Caco-2 (cell line): ENCODE results near the gene LDLRAD3. TPM values are rescaled to one million over a fixed set of nuclear protein-coding genes. Genes with fewer than 3 reads are reported as not detected.
A peak's percentile ranks its signal among the peaks of the same experiment; 100 is the strongest.

ENCODE experiments used
- BruUV-seq: library from RNA; stranded (reverse); fragments of 400-500 nt; replicated peaks from 2 replicates; lab custom pipeline; 2021; lab: Mats Ljungman, UMichigan
- CTCF ChIA-PET: fragments of 300-600 bp; sonication (Branson Sonifier 250); formaldehyde crosslinking; loops from one replicate; lab custom pipeline; 2022; ENCODE audit warnings: antibody characterized with exemption; lab: Charles Lee
- POLR2A ChIA-PET: fragments of 300-600 bp; sonication (Branson Sonifier 250); formaldehyde crosslinking; loops from one replicate; lab custom pipeline; 2022; ENCODE audit warnings: antibody characterized with exemption; lab: Charles Lee
- DNase-seq, 2 experiments: peaks; one replicate each; pipeline versions ENCODE4 v3.0.0 to v3.0.0-alpha.2; 2020 to 2022
- H3K27me3 ChIP-seq: replicated peaks from 2 replicates; pipeline ENCODE4 v1.6.0; 2011; ENCODE audit warnings: low read length; ENCODE audit not compliant: control insufficient read depth, insufficient read depth
- H3K36me3 ChIP-seq: 2 replicates; pipeline ENCODE4 v1.5.1; 2011; ENCODE audit warnings: low read length; ENCODE audit not compliant: control insufficient read depth, insufficient read depth
- H3K4me1 ChIP-seq: fragments of 250-450 bp; sonication (Bioruptor Pico); 2 replicates; pipeline ENCODE4 v1.5.1; 2020; ENCODE audit warnings: mild to moderate bottlenecking
- H3K4me3 ChIP-seq: 2 replicates; pipeline ENCODE4 v1.5.1; 2011; ENCODE audit warnings: low read depth, mild to moderate bottlenecking, control low read depth, low read length
- H3K9me3 ChIP-seq: fragments of 250-450 bp; sonication (Bioruptor Pico); 2 replicates; pipeline ENCODE4 v1.5.1; 2020; ENCODE audit warnings: mild to moderate bottlenecking, moderate library complexity
- H3K27ac Mint-ChIP-seq: one replicate; pipeline ENCODE4 v1.8.0; 2022; ENCODE audit warnings: mixed read lengths; ENCODE audit not compliant: unreplicated experiment
- H3K27me3 Mint-ChIP-seq: one replicate; pipeline ENCODE4 v1.8.0; 2022; ENCODE audit warnings: mixed read lengths; ENCODE audit not compliant: insufficient read depth, unreplicated experiment
- H3K36me3 Mint-ChIP-seq: one replicate; pipeline ENCODE4 v1.8.0; 2022; ENCODE audit warnings: mild to moderate bottlenecking, mixed read lengths; ENCODE audit not compliant: insufficient read depth, unreplicated experiment
- H3K4me1 Mint-ChIP-seq: one replicate; pipeline ENCODE4 v1.8.0; 2022; ENCODE audit warnings: low read depth, mixed read lengths; ENCODE audit not compliant: unreplicated experiment
- H3K4me3 Mint-ChIP-seq: one replicate; pipeline ENCODE4 v1.8.0; 2022; ENCODE audit warnings: mild to moderate bottlenecking, moderate library complexity, mixed read lengths; ENCODE audit not compliant: unreplicated experiment
- H3K9me3 Mint-ChIP-seq: one replicate; pipeline ENCODE4 v1.8.0; 2022; ENCODE audit warnings: mixed read lengths; ENCODE audit not compliant: unreplicated experiment
- CTCF ChIP-seq, 2 experiments: fragments of 200-600 bp in 1 of 2; IDR thresholded peaks; 1 replicate in 1 of 2; 2 replicates in 1 of 2; pipeline versions ENCODE4 v1.5.1 to v1.8.0; 2011 to 2022; ENCODE audit warnings: antibody characterized with exemption in 1 of 2, control low read depth in 1 of 2, inconsistent platforms in 1 of 2, low read depth in 1 of 2, low read length in 1 of 2, mild to moderate bottlenecking in 1 of 2, moderate library complexity in 1 of 2; ENCODE audit not compliant: insufficient read depth in 1 of 2, severe bottlenecking in 1 of 2, unreplicated experiment in 1 of 2
- intact Hi-C: fragments of 100-400 bp; cut with micrococcal nuclease; formaldehyde crosslinking; loops from one replicate; pipeline ENCODE4 v1.10.0; 2022; ENCODE audit not compliant: unreplicated experiment
- total RNA-seq: library from RNA; stranded (reverse); gene quantifications from 2 replicates; pipeline ENCODE4 v1.2.3, GENCODE V29; 2022

LDLRAD3 gene
- total RNA-seq, 1 experiment from 2014 or later = 9.9 TPM

- no peaks in the 10 kb centered on the region for H3K9me3 ChIP-seq
- Mint-ChIP-seq H3K27me3 (no peaks in the 10 kb centered on the region), H3K4me3 (no peak overlapping the region), H3K4me1 (peaks cover 42% of the 10 kb centered on the region), H3K27ac (no peak overlapping the region), H3K9me3 (no peaks in the 10 kb centered on the region), H3K36me3 (peaks cover 5% of the 10 kb centered on the region)
- BruUV-seq = no TSS peak
- CTCF ChIA-PET = no interaction called here
- DNase-seq = no peak
- H3K36me3 ChIP-seq = no peaks in the 10 kb centered on the region
- no peak overlapping the region for H3K4me3 ChIP-seq
- intact Hi-C loops = no loop called here
- POLR2A ChIA-PET = interaction anchor here (0.7 kb wide), 1 partner anchor 363 kb away, joined by 5 read pairs; no protein-coding TSS in a partner anchor
- no peaks in the 10 kb centered on the region for H3K27me3 ChIP-seq
- H3K4me1 ChIP-seq = peaks cover 32% of the 10 kb centered on the region
- no peak for TF ChIP-seq CTCF (IDR thresholded peaks at IDR 0.05; ENCODE audit: insufficient read depth in 1 of 2, low read depth in 1 of 2, low read length in 1 of 2, severe bottlenecking in 1 of 2, unreplicated experiment in 1 of 2)
These were observed 82.6 kb downstream of the LDLRAD3 start for GRCh38 chr11:36026315-36026968.

GRCh38 chr11:36027731-36028130, 83.9 kb downstream of the LDLRAD3 start:
- peak; percentile 19 to 40 for DNase-seq

GRCh38 chr11:36029616-36030015, 85.8 kb downstream of the LDLRAD3 start:
- Mint-ChIP-seq H3K9me3 (no peaks in the 10 kb centered on the region), H3K4me3 (no peak overlapping the region), H3K27ac (no peak overlapping the region), H3K36me3 (peaks cover 5% of the 10 kb centered on the region), H3K27me3 (no peaks in the 10 kb centered on the region), H3K4me1 (peaks cover 61% of the 10 kb centered on the region)
- Histone ChIP-seq H3K4me1 (peaks cover 56% of the 10 kb centered on the region), H3K27me3 (no peaks in the 10 kb centered on the region), H3K9me3 (no peaks in the 10 kb centered on the region), H3K4me3 (no peak overlapping the region), H3K36me3 (no peaks in the 10 kb centered on the region)
- no peak for TF ChIP-seq CTCF (IDR thresholded peaks at IDR 0.05; ENCODE audit: insufficient read depth in 1 of 2, low read depth in 1 of 2, low read length in 1 of 2, severe bottlenecking in 1 of 2, unreplicated experiment in 1 of 2)
- CTCF ChIA-PET = interaction anchor here (0.8 kb wide), 1 partner anchor 207 kb away, joined by 3 read pairs; no protein-coding TSS in a partner anchor
- DNase-seq = no peak
- intact Hi-C loops = no loop called here
- POLR2A ChIA-PET = no interaction called here
- BruUV-seq = no TSS peak

More at GRCh38 chr11:36027731-36028130, 83.9 kb downstream of the LDLRAD3 start:
- Mint-ChIP-seq H3K4me3 (no peak overlapping the region), H3K9me3 (no peaks in the 10 kb centered on the region), H3K27ac (peak overlapping the region; percentile 46), H3K36me3 (peaks cover 5% of the 10 kb centered on the region), H3K4me1 (peaks cover 50% of the 10 kb centered on the region), H3K27me3 (no peaks in the 10 kb centered on the region)
- no TSS peak for BruUV-seq
- H3K36me3 ChIP-seq = no peaks in the 10 kb centered on the region
- no peaks in the 10 kb centered on the region for H3K9me3 ChIP-seq
- no peaks in the 10 kb centered on the region for H3K27me3 ChIP-seq
- POLR2A ChIA-PET = no interaction called here
- no peak for TF ChIP-seq CTCF (IDR thresholded peaks at IDR 0.05; ENCODE audit: insufficient read depth in 1 of 2, low read depth in 1 of 2, low read length in 1 of 2, severe bottlenecking in 1 of 2, unreplicated experiment in 1 of 2)
- H3K4me3 ChIP-seq = no peak overlapping the region
- intact Hi-C loops = no loop called here
- CTCF ChIA-PET = interaction anchor here (0.6 kb wide), 1 partner anchor 388 kb away, joined by 6 read pairs; no protein-coding TSS in a partner anchor
- H3K4me1 ChIP-seq = peaks cover 39% of the 10 kb centered on the region
